WTC11 (cell line): ENCODE results near the gene SPSB4. TPM values are rescaled to one million over a fixed set of nuclear protein-coding genes. Genes with fewer than 3 reads are reported as not detected.
A peak's percentile ranks its signal among the peaks of the same experiment; 100 is the strongest.

Experiments used
- ATAC-seq: fragments of 200-7000 bp; cut with Tn5 transposase; 2 replicates; pipeline ENCODE4 v1.10.0; 2021; ENCODE audit warnings: mild to moderate bottlenecking, moderate library complexity
- CTCF ChIA-PET: fragments of 300-600 bp; sonication (Branson Sonifier 250); formaldehyde crosslinking; loops from one replicate; lab custom pipeline; 2021; ENCODE audit warnings: antibody characterized with exemption; lab: Charles Lee
- POLR2A ChIA-PET: fragments of 350-600 bp; sonication (Branson Sonifier 250); formaldehyde crosslinking; loops from one replicate; lab custom pipeline; 2021; ENCODE audit warnings: antibody characterized with exemption; lab: Charles Lee
- DNase-seq: peaks from one replicate; pipeline ENCODE4 v3.0.0; 2021; ENCODE audit warnings: low spot score
- H3K27ac Mint-ChIP-seq: 2 replicates; pipeline ENCODE4 v1.8.0; 2021; ENCODE audit warnings: mixed read lengths
- H3K27me3 Mint-ChIP-seq: 2 replicates; pipeline ENCODE4 v1.8.0; 2021; ENCODE audit warnings: low read depth, mild to moderate bottlenecking, moderate library complexity, mixed read lengths
- H3K36me3 Mint-ChIP-seq: 2 replicates; pipeline ENCODE4 v1.8.0; 2021; ENCODE audit warnings: mixed read lengths
- H3K4me1 Mint-ChIP-seq: 2 replicates; pipeline ENCODE4 v1.8.0; 2022; ENCODE audit warnings: mixed read lengths
- H3K4me3 Mint-ChIP-seq: 2 replicates; pipeline ENCODE4 v1.8.0; 2021; ENCODE audit warnings: mild to moderate bottlenecking, moderate library complexity, mixed read lengths
- H3K9me3 Mint-ChIP-seq: 2 replicates; pipeline ENCODE4 v1.8.0; 2021; ENCODE audit warnings: mixed read lengths
- ARID4B ChIP-seq: sonication (generic); formaldehyde crosslinking; IDR thresholded peaks from 2 replicates; pipeline ENCODE4 v1.8.0; 2023; ENCODE audit warnings: missing genetic modification reagents, mild to moderate bottlenecking, borderline replicate concordance
- FOXK1 ChIP-seq: sonication (generic); formaldehyde crosslinking; IDR thresholded peaks from 2 replicates; pipeline ENCODE4 v1.8.0; 2022; ENCODE audit warnings: mild to moderate bottlenecking, moderate library complexity, missing genetic modification reagents
- FOXP1 ChIP-seq: sonication (generic); formaldehyde crosslinking; IDR thresholded peaks from 2 replicates; pipeline ENCODE4 v1.8.0; 2022; ENCODE audit warnings: missing genetic modification reagents, mild to moderate bottlenecking, moderate library complexity, borderline replicate concordance
- FOXP4 ChIP-seq: sonication (generic); formaldehyde crosslinking; IDR thresholded peaks from 2 replicates; pipeline ENCODE4 v1.8.0; 2022; ENCODE audit warnings: mild to moderate bottlenecking, missing genetic modification reagents
- GTF2I ChIP-seq: fragments of 250-450 bp; sonication (Bioruptor Pico); conservative IDR thresholded peaks from 2 replicates; pipeline ENCODE4 v1.4.0; 2021; ENCODE audit warnings: mild to moderate bottlenecking
- HMGXB4 ChIP-seq: sonication (generic); formaldehyde crosslinking; IDR thresholded peaks from 2 replicates; pipeline ENCODE4 v1.8.1; 2023; ENCODE audit warnings: mild to moderate bottlenecking, moderate library complexity, missing genetic modification reagents
- IRF1 ChIP-seq: sonication (generic); formaldehyde crosslinking; IDR thresholded peaks from 2 replicates; pipeline ENCODE4 v1.8.0; 2023; ENCODE audit warnings: missing genetic modification reagents
- MAX ChIP-seq: sonication (generic); formaldehyde crosslinking; IDR thresholded peaks from 2 replicates; pipeline ENCODE4 v1.8.0; 2022; ENCODE audit warnings: mild to moderate bottlenecking, missing genetic modification reagents
- MYBL2 ChIP-seq: sonication (generic); formaldehyde crosslinking; IDR thresholded peaks from 2 replicates; pipeline ENCODE4 v1.8.1; 2023; ENCODE audit warnings: mild to moderate bottlenecking, moderate library complexity, missing genetic modification reagents
- NFATC4 ChIP-seq: fragments of 250-450 bp; sonication (Bioruptor Pico); IDR thresholded peaks from 2 replicates; pipeline ENCODE4 v1.9.0; 2021; ENCODE audit warnings: mild to moderate bottlenecking
- PRDM15 ChIP-seq: sonication (generic); formaldehyde crosslinking; IDR thresholded peaks from 2 replicates; pipeline ENCODE4 v1.8.0; 2022; ENCODE audit warnings: missing genetic modification reagents
- STAT6 ChIP-seq: sonication (generic); formaldehyde crosslinking; conservative IDR thresholded peaks from 2 replicates; pipeline ENCODE4 v1.8.1; 2023; ENCODE audit warnings: mild to moderate bottlenecking, low read depth, missing genetic modification reagents, moderate library complexity
- TEAD1 ChIP-seq: sonication (generic); formaldehyde crosslinking; IDR thresholded peaks from 2 replicates; pipeline ENCODE4 v1.8.0; 2022; ENCODE audit warnings: mild to moderate bottlenecking, missing genetic modification reagents
- USF1 ChIP-seq: sonication (generic); formaldehyde crosslinking; IDR thresholded peaks from 2 replicates; pipeline ENCODE4 v1.8.0; 2022; ENCODE audit warnings: mild to moderate bottlenecking, missing genetic modification reagents
- ZBTB21 ChIP-seq: sonication (generic); formaldehyde crosslinking; IDR thresholded peaks from 2 replicates; pipeline ENCODE4 v1.8.1; 2023; ENCODE audit warnings: mild to moderate bottlenecking, missing genetic modification reagents, borderline replicate concordance
- ZNF263 ChIP-seq: sonication (generic); formaldehyde crosslinking; IDR thresholded peaks from 2 replicates; pipeline ENCODE4 v1.8.1; 2022; ENCODE audit warnings: low read depth, mild to moderate bottlenecking, moderate library complexity, missing genetic modification reagents
- ZNF317 ChIP-seq: sonication (generic); formaldehyde crosslinking; IDR thresholded peaks from 2 replicates; pipeline ENCODE4 v1.8.1; 2023; ENCODE audit warnings: low read depth, mild to moderate bottlenecking, moderate library complexity, missing genetic modification reagents, borderline replicate concordance
- ZSCAN18 ChIP-seq: fragments of 250-450 bp; sonication (Bioruptor Pico); IDR thresholded peaks from 2 replicates; pipeline ENCODE4 v2.1.2; 2022; ENCODE audit warnings: mild to moderate bottlenecking, moderate library complexity
- total RNA-seq: library from RNA; stranded (reverse); gene quantifications from 3 replicates; pipeline ENCODE4 v1.2.3, GENCODE V29; 2021

Gene SPSB4
- total RNA-seq, 1 experiment from 2014 or later = 19.7 TPM

- H3K27ac Mint-ChIP-seq = peak overlapping the region; percentile 98
- TF ChIP-seq FOXP4 (CRISPR knock-in tag) (peak; percentile 93; the same call in 1 of the 2 replicates), PRDM15 (CRISPR knock-in tag) (no peak), USF1 (CRISPR knock-in tag) (no peak), ZNF317 (CRISPR knock-in tag) (no peak), GTF2I (no peak), TEAD1 (CRISPR knock-in tag) (peak; percentile 85; the same call in 1 of the 2 replicates), NFATC4 (CRISPR knock-in tag) (no peak), FOXP1 (CRISPR knock-in tag) (0 out of 2 replicates have a peak, but pooled peaks have one; percentile 38), IRF1 (no peak), ZNF263 (no peak), MAX (CRISPR knock-in tag) (peak; percentile 38; the same call in 1 of the 2 replicates), ZSCAN18 (CRISPR knock-in tag) (no peak), MYBL2 (CRISPR knock-in tag) (no peak), ZBTB21 (no peak), FOXK1 (CRISPR knock-in tag) (peak; percentile 78; the same call in 1 of the 2 replicates), ARID4B (CRISPR knock-in tag) (peak; percentile 30; the same call in 1 of the 2 replicates), STAT6 (CRISPR knock-in tag) (no peak), HMGXB4 (CRISPR knock-in tag) (no peak)
Measured at GRCh38 chr3:141074529-141074928, 23.4 kb downstream of the SPSB4 start.

More at GRCh38 chr3:141074529-141074928, 23.4 kb downstream of the SPSB4 start:
- H3K4me1 Mint-ChIP-seq = peaks cover 95% of the 10 kb centered on the region
- ChIA-PET POLR2A (interaction anchor here (2.3 kb wide), 1 partner anchor 23 kb away, joined by 9 read pairs; the partner anchor contains the start of gene SPSB4), CTCF (interaction anchor here (0.7 to 8.4 kb wide), 10 partner anchors 10 to 157 kb away, joined by 3 to 114 read pairs (median 7); partner anchors contain the start of genes PXYLP1 and SPSB4)
- H3K4me3 Mint-ChIP-seq = peak overlapping the region; percentile 42
- peak; percentile 25 for ATAC-seq
- no peaks in the 10 kb centered on the region for H3K9me3 Mint-ChIP-seq
- peak; percentile 72 for DNase-seq
- no peaks in the 10 kb centered on the region for H3K36me3 Mint-ChIP-seq
- peaks cover 6% of the 10 kb centered on the region for H3K27me3 Mint-ChIP-seq
